HCT116 (cell line): ENCODE data around the gene LIPM.

ENCODE experiments used
- CTCF ChIP-seq, 3 experiments: fragments of 200-600 bp in 1 of 3; sonication (generic) in 1 of 3; IDR thresholded peaks in 2 of 3; conservative IDR thresholded peaks in 1 of 3; 2 replicates each; pipeline ENCODE4 v1.5.1; 2012 to 2017; ENCODE audit warnings: low read depth in 2 of 3, low read length in 2 of 3, antibody characterized with exemption in 1 of 3, borderline replicate concordance in 1 of 3, control low read depth in 1 of 3, mild to moderate bottlenecking in 1 of 3, mixed read lengths in 1 of 3, mixed run types in 1 of 3, moderate library complexity in 1 of 3; ENCODE audit not compliant: insufficient read depth in 1 of 3
- EZH2 ChIP-seq: fragments of 200-600 bp; sonication (generic); IDR thresholded peaks from 2 replicates; pipeline ENCODE4 v1.6.1; 2017; ENCODE audit warnings: antibody characterized with exemption, mixed run types
- EZH2phosphoT487 ChIP-seq: fragments of 200-600 bp; IDR thresholded peaks from 2 replicates; pipeline ENCODE4 v1.6.1; 2018; ENCODE audit warnings: antibody characterized with exemption, borderline replicate concordance

GRCh38 chr10:88835910-88836221 is 33.3 kb downstream of the LIPM start:
- no peak for TF ChIP-seq CTCF (IDR thresholded peaks at IDR 0.05 in 2 of 3, conservative IDR thresholded peaks at IDR 0.05 in 1 of 3; ENCODE audit: borderline replicate concordance in 1 of 3, insufficient read depth in 1 of 3, low read depth in 2 of 3, low read length in 2 of 3)
- no peak for TF ChIP-seq EZH2
- no peak for TF ChIP-seq EZH2phosphoT487
